T-cell (primary cell): Measurements from ENCODE around the gene DMXL1. TPM values are rescaled to one million over a fixed set of nuclear protein-coding genes. Genes with fewer than 3 reads are reported as not detected.

Experiments used
- ATAC-seq, 4 experiments: fragments of 200-7000 bp in 3 of 4; fragments of 150-1000 bp in 1 of 4; cut with Tn5 transposase; replicated peaks in 1 of 4; 1 replicate in 3 of 4; 2 replicates in 1 of 4; pipeline ENCODE4 v1.10.0; 2021; ENCODE audit warnings: moderate library complexity in 3 of 4, mild to moderate bottlenecking in 2 of 4, moderate number of reproducible peaks in 1 of 4
- CTCF ChIA-PET, 2 donors: fragments of 300-600 bp; sonication (Branson Sonifier 250); formaldehyde crosslinking; loops; one replicate each; lab custom pipeline; 2022; ENCODE audit warnings: antibody characterized with exemption in 2 of 2; lab: Charles Lee
- POLR2A ChIA-PET, 2 donors: fragments of 300-600 bp; sonication (Branson Sonifier 250); formaldehyde crosslinking; loops; one replicate each; lab custom pipeline; 2022; ENCODE audit warnings: antibody characterized with exemption in 2 of 2; lab: Charles Lee
- DNase-seq, 35 experiments: peaks; one replicate each; pipeline versions ENCODE4 v3.0.0 to v3.0.0-alpha.2; 2013 to 2023
- H3K27ac ChIP-seq: one replicate; pipeline ENCODE4 v1.5.1; 2013; ENCODE audit warnings: low read length
- H3K27me3 ChIP-seq, 2 experiments: replicated peaks in 1 of 2; 1 replicate in 1 of 2; 2 replicates in 1 of 2; pipeline versions ENCODE4 v1.6.1 to v1.7.0; 2013; ENCODE audit warnings: low read length in 1 of 2, mixed read lengths in 1 of 2; ENCODE audit not compliant: control insufficient read depth in 2 of 2, insufficient read depth in 2 of 2; ENCODE audit errors: extremely low read depth in 1 of 2
- H3K36me3 ChIP-seq, 2 donors: 1 replicate in 1 of 2; 2 replicates in 1 of 2; pipeline versions ENCODE4 v1.6.1 to v1.7.0; 2013; ENCODE audit warnings: low read length in 1 of 2; ENCODE audit not compliant: control insufficient read depth in 2 of 2, insufficient read depth in 1 of 2; ENCODE audit errors: extremely low read depth in 1 of 2
- H3K4me1 ChIP-seq, 2 experiments: 1 replicate in 1 of 2; 2 replicates in 1 of 2; pipeline versions ENCODE4 v1.6.1 to v1.7.0; 2013; ENCODE audit warnings: low read length in 2 of 2, mixed read lengths in 1 of 2; ENCODE audit not compliant: insufficient read depth in 2 of 2, control insufficient read depth in 1 of 2; ENCODE audit errors: extremely low read depth in 1 of 2
- H3K4me3 ChIP-seq, 2 donors: 1 replicate in 1 of 2; 2 replicates in 1 of 2; pipeline versions ENCODE4 v1.5.1 to v1.7.0; 2013; ENCODE audit warnings: mild to moderate bottlenecking in 2 of 2, low read length in 1 of 2, moderate library complexity in 1 of 2; ENCODE audit not compliant: control insufficient read depth in 1 of 2; ENCODE audit errors: extremely low read depth in 1 of 2
- H3K9me3 ChIP-seq: 2 replicates; pipeline ENCODE4 v1.7.0; 2013
- H3K27ac Mint-ChIP-seq, 2 donors: one replicate each; pipeline ENCODE4 v1.8.0; 2020 to 2021; ENCODE audit warnings: mild to moderate bottlenecking in 2 of 2, mixed read lengths in 2 of 2
- H3K27me3 Mint-ChIP-seq, 2 donors: one replicate each; pipeline ENCODE4 v1.8.0; 2021 to 2022; ENCODE audit warnings: mixed read lengths in 2 of 2
- H3K36me3 Mint-ChIP-seq: one replicate; pipeline ENCODE4 v1.8.0; 2021; ENCODE audit warnings: mixed read lengths
- H3K4me1 Mint-ChIP-seq, 3 donors: one replicate each; pipeline ENCODE4 v1.8.0; 2020 to 2022; ENCODE audit warnings: mixed read lengths in 3 of 3, mild to moderate bottlenecking in 1 of 3
- H3K4me3 Mint-ChIP-seq, 3 donors: one replicate each; pipeline ENCODE4 v1.8.0; 2020 to 2022; ENCODE audit warnings: mild to moderate bottlenecking in 3 of 3, mixed read lengths in 3 of 3, moderate library complexity in 3 of 3
- H3K9me3 Mint-ChIP-seq, 3 donors: one replicate each; pipeline ENCODE4 v1.8.0; 2020 to 2022; ENCODE audit warnings: mixed read lengths in 3 of 3
- WGBS: methylation state at CpG from one replicate; pipeline ENCODE4 v1.1.5; 2013; ENCODE audit warnings: missing lambda C conversion rate; ENCODE audit not compliant: insufficient coverage; 5-methylcytosine and 5-hydroxymethylcytosine counted together
- total RNA-seq, 35 experiments: library from RNA in 6 of 35; stranded (reverse) in 6 of 35; fragments of 120-200 nt in 1 of 35; gene quantifications; one replicate each; pipeline versions ENCODE4 v1.2.1 to v1.2.4 and lab custom pipeline; 2013 to 2026

Gene DMXL1
- total RNA-seq, 5 donors from 2014 or later (not counting 1 experiment from before 2014, with no cell fraction given), result 25.8 to 37.2 (median 28.2) TPM

DNA sequence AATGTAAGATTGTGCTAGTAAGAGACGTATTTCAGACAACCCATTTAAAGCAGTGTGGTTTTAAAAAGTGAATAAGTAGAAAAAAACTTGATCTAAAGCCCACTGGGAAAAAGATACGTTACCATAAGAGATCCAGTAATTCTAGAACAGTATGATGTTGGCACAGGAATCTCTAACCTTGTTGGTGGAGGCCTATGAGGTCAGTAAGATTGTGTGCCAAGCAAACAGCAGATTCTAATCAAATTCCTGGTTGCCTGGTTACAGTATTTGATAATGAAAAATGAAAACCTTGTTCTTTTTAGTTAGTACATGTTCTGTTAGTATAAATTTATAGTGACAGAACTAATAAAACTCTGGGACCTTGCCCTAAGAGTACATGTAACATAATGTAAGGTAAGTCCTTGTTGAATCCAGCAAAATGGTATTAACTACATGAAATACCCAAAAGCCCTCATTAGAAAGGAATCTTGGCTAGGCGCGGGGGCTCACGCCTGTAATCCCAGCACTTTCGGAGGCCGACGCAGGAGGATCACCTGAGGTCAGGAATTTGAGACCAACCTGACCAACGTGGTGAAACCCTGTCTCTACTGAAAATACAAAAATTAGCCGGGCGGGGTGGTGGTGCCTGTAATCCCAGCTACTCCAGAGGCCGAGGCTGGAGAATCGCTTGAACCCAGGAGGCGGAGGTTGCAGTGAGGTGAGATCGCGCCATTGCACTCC, 33.2 kb upstream of the DMXL1 start:
- Mint-ChIP-seq H3K4me3 (no peak overlapping the region), H3K27me3 (no peaks in the 10 kb centered on the region), H3K9me3 (no peaks in the 10 kb centered on the region), H3K4me1 (peaks cover 1 to 3% (median 2%) of the 10 kb centered on the region in 3 donors), H3K36me3 (peaks cover 3% of the 10 kb centered on the region), H3K27ac (no peak overlapping the region)
- Histone ChIP-seq H3K27me3 (no peaks in the 10 kb centered on the region), H3K9me3 (no peaks in the 10 kb centered on the region), H3K27ac (no peak overlapping the region), H3K36me3 (no peaks in the 10 kb centered on the region), H3K4me1 (no peaks in the 10 kb centered on the region), H3K4me3 (no peak overlapping the region)
- 93% methylated on average over 16 of the region's 16 CpGs for WGBS
- POLR2A ChIA-PET, result no interaction called here
- no peak for ATAC-seq
- CTCF ChIA-PET, result no interaction called here
- no peak for DNase-seq

DNA sequence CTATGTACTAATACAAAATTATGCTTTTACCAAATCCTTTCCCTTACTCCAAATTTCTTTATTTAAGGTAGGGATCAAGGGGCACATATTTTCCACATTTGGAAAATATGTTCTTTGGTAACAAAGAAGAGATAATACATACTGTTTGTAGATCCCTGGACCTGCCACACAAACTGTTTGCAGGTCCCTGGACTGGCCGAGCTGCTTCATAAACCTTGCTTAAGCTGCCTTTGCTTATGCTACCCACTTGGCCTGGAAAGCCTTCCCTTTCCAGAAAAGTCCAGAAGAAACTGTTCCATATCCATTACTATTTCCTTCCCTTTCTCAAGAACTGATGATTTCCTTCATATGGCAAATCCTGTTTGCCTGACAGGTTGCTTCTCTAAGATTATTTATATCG, 22.6 kb upstream of the DMXL1 start:
- Histone ChIP-seq H3K9me3 (no peaks in the 10 kb centered on the region), H3K36me3 (no peaks in the 10 kb centered on the region), H3K4me3 (no peak overlapping the region), H3K27me3 (no peaks in the 10 kb centered on the region), H3K4me1 (no peaks in the 10 kb centered on the region), H3K27ac (no peak overlapping the region)
- H3K27me3 Mint-ChIP-seq, result peaks cover 0 to 3% of the 10 kb centered on the region in 2 donors
- H3K4me1 Mint-ChIP-seq, result no peaks in the 10 kb centered on the region
- POLR2A ChIA-PET, result no interaction called here
- no peak overlapping the region for H3K4me3 Mint-ChIP-seq
- no peaks in the 10 kb centered on the region for H3K9me3 Mint-ChIP-seq
- H3K36me3 Mint-ChIP-seq, result no peaks in the 10 kb centered on the region
- WGBS, result 100% methylated on average over 1 of the region's 2 CpGs
- CTCF ChIA-PET, result interaction anchor here in 1 of 2 donors (0.5 kb wide), 1 partner anchor 204 kb away, joined by 4 read pairs; no protein-coding TSS in a partner anchor
- ATAC-seq, result no peak
- H3K27ac Mint-ChIP-seq, result no peak overlapping the region
- DNase-seq, result no peak

DNA sequence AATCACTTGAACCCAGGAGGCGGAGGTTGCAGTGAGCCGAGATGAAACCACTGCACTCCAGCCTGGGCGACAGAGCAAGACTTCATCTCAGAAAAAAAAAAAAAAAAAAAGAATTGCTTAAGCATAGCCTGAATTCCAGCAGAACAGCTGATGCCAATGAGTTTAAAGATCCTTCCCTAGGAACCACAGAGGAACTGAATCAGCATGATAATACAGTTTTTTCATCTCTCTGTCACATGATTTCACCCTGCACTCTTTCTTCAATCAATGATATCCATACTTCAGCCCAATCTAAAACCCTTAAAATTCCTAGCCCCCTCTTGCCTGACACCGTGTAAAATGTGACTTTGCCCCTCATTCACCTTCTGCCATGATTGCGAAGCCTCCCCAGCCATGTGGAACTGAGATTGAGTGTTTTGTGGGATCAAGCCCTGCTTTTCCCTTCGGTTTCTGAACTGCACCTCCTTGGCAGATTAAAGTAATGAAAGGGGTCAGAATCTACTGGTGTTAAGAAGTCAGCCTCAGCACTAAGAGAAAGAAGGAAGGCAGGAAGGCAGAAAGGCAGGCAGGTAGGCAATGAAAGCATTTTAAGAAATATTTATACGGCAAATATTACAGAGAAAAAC, 20.9 kb upstream of the DMXL1 start:
- no peak overlapping the region for H3K4me3 ChIP-seq
- H3K27ac ChIP-seq, result no peak overlapping the region
- CTCF ChIA-PET, result no interaction called here
- Mint-ChIP-seq H3K4me3 (no peak overlapping the region), H3K4me1 (no peaks in the 10 kb centered on the region), H3K9me3 (no peaks in the 10 kb centered on the region), H3K27me3 (peaks cover 0 to 3% of the 10 kb centered on the region in 2 donors), H3K36me3 (no peaks in the 10 kb centered on the region), H3K27ac (no peak overlapping the region)
- POLR2A ChIA-PET, result no interaction called here
- no peaks in the 10 kb centered on the region for H3K36me3 ChIP-seq
- H3K9me3 ChIP-seq, result no peaks in the 10 kb centered on the region
- ATAC-seq (no peak), DNase-seq (no peak)
- no peaks in the 10 kb centered on the region for H3K4me1 ChIP-seq
- WGBS, result 100% methylated on average over 1 of the region's 7 CpGs
- H3K27me3 ChIP-seq, result no peaks in the 10 kb centered on the region

DNA sequence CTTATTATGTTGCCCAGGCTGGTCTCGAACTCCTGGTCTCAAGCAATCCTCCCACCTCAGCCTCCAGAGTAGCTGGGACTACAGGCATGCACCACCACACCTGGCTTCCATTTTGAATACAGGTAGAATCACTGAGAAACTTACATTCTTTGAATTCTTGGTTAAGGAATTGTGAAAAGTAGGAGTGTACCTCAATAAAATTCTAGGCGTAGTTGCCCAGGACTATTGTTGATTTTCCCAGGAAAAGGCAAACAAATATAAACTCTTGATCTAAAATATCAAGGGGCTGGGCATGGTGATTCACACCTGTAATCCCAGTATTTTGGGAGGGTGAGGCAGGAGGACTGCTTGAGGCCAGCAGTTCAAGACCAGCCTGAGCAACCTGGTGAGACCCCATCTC, 16.8 kb upstream of the DMXL1 start:
- H3K4me1 Mint-ChIP-seq, result no peaks in the 10 kb centered on the region
- no peak overlapping the region for H3K4me3 Mint-ChIP-seq
- H3K4me3 ChIP-seq, result no peak overlapping the region
- no peaks in the 10 kb centered on the region for H3K9me3 ChIP-seq
- ChIA-PET POLR2A (no interaction called here), CTCF (no interaction called here)
- DNase-seq (no peak), ATAC-seq (no peak)
- no peak overlapping the region for H3K27ac ChIP-seq
- no CpG with 5 or more reads among the region's 2 CpGs for WGBS
- H3K9me3 Mint-ChIP-seq, result no peaks in the 10 kb centered on the region
- H3K27me3 ChIP-seq, result no peaks in the 10 kb centered on the region
- H3K27me3 Mint-ChIP-seq, result peaks cover 0 to 3% of the 10 kb centered on the region in 2 donors
- no peaks in the 10 kb centered on the region for H3K36me3 ChIP-seq
- peaks cover 3% of the 10 kb centered on the region for H3K36me3 Mint-ChIP-seq
- no peaks in the 10 kb centered on the region for H3K4me1 ChIP-seq
- H3K27ac Mint-ChIP-seq, result no peak overlapping the region

DNA sequence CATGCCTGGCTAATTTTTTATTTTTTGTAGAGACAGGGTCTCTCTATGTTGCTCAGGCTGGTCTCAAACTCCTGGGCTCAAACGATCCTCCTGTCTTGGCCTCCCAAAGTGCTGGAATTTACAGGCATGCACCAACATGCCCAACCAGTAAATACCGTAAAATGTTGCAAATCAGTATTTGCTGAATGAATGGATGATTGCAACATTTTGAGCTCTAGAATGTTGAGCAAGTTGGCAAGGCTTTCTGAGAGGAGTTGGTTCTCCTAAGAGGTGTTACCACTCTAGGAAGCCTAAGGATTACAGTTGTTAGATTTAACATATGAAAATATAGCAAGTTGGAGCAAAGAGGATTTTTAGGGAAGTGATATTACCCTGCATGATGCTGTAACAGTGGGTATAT, 15.6 kb upstream of the DMXL1 start:
- Histone ChIP-seq H3K36me3 (no peaks in the 10 kb centered on the region), H3K4me3 (no peak overlapping the region), H3K4me1 (no peaks in the 10 kb centered on the region), H3K27ac (no peak overlapping the region), H3K27me3 (no peaks in the 10 kb centered on the region), H3K9me3 (no peaks in the 10 kb centered on the region)
- no CpG with 5 or more reads among the region's 2 CpGs for WGBS
- Mint-ChIP-seq H3K9me3 (no peaks in the 10 kb centered on the region), H3K27me3 (no peaks in the 10 kb centered on the region), H3K27ac (no peak overlapping the region), H3K4me3 (no peak overlapping the region), H3K36me3 (peaks cover 3% of the 10 kb centered on the region), H3K4me1 (no peaks in the 10 kb centered on the region)
- ATAC-seq, result no peak
- CTCF ChIA-PET, result no interaction called here
- DNase-seq, result no peak
- POLR2A ChIA-PET, result no interaction called here

DNA sequence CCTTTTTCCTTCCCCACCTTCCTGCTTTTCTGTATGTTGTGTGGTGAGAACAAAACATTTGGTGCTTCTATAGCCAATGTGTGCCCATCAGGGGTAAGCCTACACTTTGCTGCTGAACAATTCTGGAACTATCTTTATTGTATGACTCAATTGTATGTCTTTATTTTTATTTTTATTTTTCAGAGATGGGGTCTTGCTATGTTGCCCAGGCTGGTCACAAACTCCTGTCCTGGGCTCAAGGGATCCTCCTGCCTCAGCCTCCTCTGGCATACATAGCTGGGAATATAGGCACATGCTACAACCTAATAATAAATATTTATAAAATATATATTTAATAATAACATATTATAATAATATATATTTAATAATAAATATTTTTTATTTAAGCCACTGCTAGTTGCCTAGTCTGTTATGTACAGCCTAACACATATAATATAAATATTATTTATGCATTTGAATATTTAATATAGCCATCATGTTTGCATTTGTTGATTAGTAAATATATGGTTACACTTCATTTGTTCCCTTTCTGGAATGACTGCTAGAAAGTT, 11.8 kb upstream of the DMXL1 start:
- Histone ChIP-seq H3K36me3 (no peaks in the 10 kb centered on the region), H3K9me3 (no peaks in the 10 kb centered on the region), H3K4me3 (no peak overlapping the region), H3K4me1 (no peaks in the 10 kb centered on the region), H3K27ac (no peak overlapping the region), H3K27me3 (no peaks in the 10 kb centered on the region)
- ChIA-PET POLR2A (interaction anchor here in 1 of 2 donors (0.8 kb wide), 1 partner anchor 12 kb away, joined by 7 read pairs; the partner anchor contains the start of gene DMXL1), CTCF (interaction anchor here in 1 of 2 donors (0.7 kb wide), 1 partner anchor 12 kb away, joined by 3 read pairs; the partner anchor contains the start of gene DMXL1)
- Mint-ChIP-seq H3K36me3 (peaks cover 3% of the 10 kb centered on the region), H3K4me1 (peaks cover 6 to 7% (median 7%) of the 10 kb centered on the region in 3 donors), H3K27me3 (no peaks in the 10 kb centered on the region), H3K27ac (no peak overlapping the region), H3K9me3 (no peaks in the 10 kb centered on the region), H3K4me3 (no peak overlapping the region)
- ATAC-seq (no peak), DNase-seq (no peak)
